Kidney (tissue), 14 donors: Measurements from ENCODE around the gene ST3GAL3. TPM values are rescaled to one million over a fixed set of nuclear protein-coding genes. Genes with fewer than 3 reads are reported as not detected.

ENCODE experiments used
- DNase-seq, 5 donors: peaks; one replicate each; pipeline ENCODE4 v3.0.0-alpha.2; 2013 to 2020
- FAIRE-seq: peaks from 2 replicates; lab custom pipeline; 2012; peaks lifted over from hg19 to GRCh38; lab: Jason Lieb, UNC
- H3K27ac ChIP-seq, 2 donors: one replicate each; pipeline ENCODE4 v1.7.0; 2013; ENCODE audit warnings: low read depth in 2 of 2, low read length in 2 of 2, inconsistent platforms in 1 of 2
- H3K27me3 ChIP-seq: one replicate; pipeline ENCODE4 v1.7.1; 2013; ENCODE audit warnings: low read length, inconsistent platforms; ENCODE audit not compliant: control insufficient read depth, insufficient read depth
- H3K36me3 ChIP-seq, 3 donors: one replicate each; pipeline versions ENCODE4 v1.7.0 to v1.7.1; 2013; ENCODE audit warnings: low read length in 3 of 3, control low read depth in 1 of 3, inconsistent platforms in 1 of 3; ENCODE audit not compliant: insufficient read depth in 3 of 3, control insufficient read depth in 2 of 3
- H3K4me1 ChIP-seq, 3 donors: one replicate each; pipeline versions ENCODE4 v1.7.0 to v1.7.1; 2013; ENCODE audit warnings: low read length in 3 of 3, inconsistent platforms in 1 of 3, low read depth in 1 of 3; ENCODE audit not compliant: control insufficient read depth in 2 of 3, insufficient read depth in 2 of 3
- H3K4me3 ChIP-seq, 3 donors: one replicate each; pipeline versions ENCODE4 v1.7.0 to v1.8.1; 2013; ENCODE audit warnings: low read length in 3 of 3, control low read depth in 1 of 3, inconsistent platforms in 1 of 3
- H3K9ac ChIP-seq, 3 donors: one replicate each; pipeline versions ENCODE4 v1.7.0 to v1.7.1; 2013; ENCODE audit warnings: low read length in 3 of 3, control low read depth in 1 of 3, inconsistent platforms in 1 of 3
- H3K9me3 ChIP-seq, 3 donors: one replicate each; pipeline versions ENCODE4 v1.7.0 to v1.7.1; 2013; ENCODE audit warnings: low read length in 3 of 3, control low read depth in 1 of 3, inconsistent platforms in 1 of 3; ENCODE audit not compliant: control insufficient read depth in 2 of 3, insufficient read depth in 1 of 3
- CTCF ChIP-seq: IDR thresholded peaks from 3 replicates; pipeline ENCODE4 v1.5.1; 2012; ENCODE audit warnings: mild to moderate bottlenecking, moderate library complexity, borderline replicate concordance; ENCODE audit not compliant: insufficient read depth; ENCODE audit errors: extremely low read depth
- intact Hi-C: fragments of 100-400 bp; cut with DNase I; formaldehyde crosslinking; loops from one replicate; pipeline ENCODE4 v1.11.1; 2022
- polyA plus RNA-seq: library from polyadenylated mRNA; stranded (reverse); fragments of 350-450 nt; fragmentation: Illumina TruSeq; extraction: RNeasy Lipid Tissue Mini Kit (QIAGEN cat#74804); gene quantifications from one replicate; pipeline ENCODE4 v1.2.3, GENCODE V29; 2014; ENCODE audit warnings: low read depth, low replicate concordance; ENCODE audit not compliant: insufficient read depth
- total RNA-seq: library from RNA; stranded (reverse); fragmentation: NEBNext Ultra II Directional; extraction: Animal tissue kit (Norgen Biotek cat#: 25700); gene quantifications from one replicate; pipeline ENCODE4 v1.2.1, GENCODE V29; 2021
- donor health status: control.
- donor health status: control.
- donor health status: control.
- donor health status: control.
- donor health status: control.
- donor health status: DM: yes; HTN: yes; CAD: no.
- donor health status: Normal renal cell carcinoma (clear cell type).

Gene ST3GAL3
- total and polyA plus RNA-seq, 2 donors from 2014 or later: 15.3 to 21.3 TPM

- H3K4me1 ChIP-seq: peaks cover 0 to 29% (median 14%) of the 10 kb centered on the region in 3 donors
- intact Hi-C loops: no loop called here
- peak overlapping the region in 1 of 3 donors; percentile 20 for H3K9ac ChIP-seq
- no peaks in the 10 kb centered on the region for H3K9me3 ChIP-seq
- no peak overlapping the region for H3K27ac ChIP-seq
- FAIRE-seq (no peak), DNase-seq (no peak)
- H3K27me3 ChIP-seq: no peaks in the 10 kb centered on the region
- peak overlapping the region in 1 of 3 donors; percentile 62 for H3K4me3 ChIP-seq
- no peak for TF ChIP-seq CTCF
- peaks cover 0 to 2% (median 0%) of the 10 kb centered on the region in 3 donors for H3K36me3 ChIP-seq
Observed at GRCh38 chr1:43839056-43839455, 131.7 kb downstream of the ST3GAL3 start.

- intact Hi-C loops: no loop called here
- no peak for FAIRE-seq
- H3K9me3 ChIP-seq: no peaks in the 10 kb centered on the region
- TF ChIP-seq CTCF: no peak
- H3K4me3 ChIP-seq: no peak overlapping the region
- no peak overlapping the region for H3K27ac ChIP-seq
- DNase-seq: no peak
- H3K27me3 ChIP-seq: no peaks in the 10 kb centered on the region
- H3K9ac ChIP-seq: no peak overlapping the region
- peaks cover 0 to 2% (median 0%) of the 10 kb centered on the region in 3 donors for H3K36me3 ChIP-seq
- peaks cover 0 to 16% (median 0%) of the 10 kb centered on the region in 3 donors for H3K4me1 ChIP-seq
Observed at GRCh38 chr1:43841321-43842174, 134.2 kb downstream of the ST3GAL3 start.

- Histone ChIP-seq H3K4me1 (peaks cover 0 to 10% (median 0%) of the 10 kb centered on the region in 3 donors), H3K27ac (no peak overlapping the region), H3K9ac (no peak overlapping the region), H3K27me3 (no peaks in the 10 kb centered on the region), H3K36me3 (peaks cover 0 to 2% (median 0%) of the 10 kb centered on the region in 3 donors), H3K9me3 (no peaks in the 10 kb centered on the region), H3K4me3 (no peak overlapping the region)
- no peak for TF ChIP-seq CTCF
- FAIRE-seq: no peak
- intact Hi-C loops: no loop called here
- DNase-seq: no peak
Observed at GRCh38 chr1:43842175-43842498, 134.8 kb downstream of the ST3GAL3 start.
